ENCODE data around the gene HOXC4.

Gene HOXC4

DNA sequence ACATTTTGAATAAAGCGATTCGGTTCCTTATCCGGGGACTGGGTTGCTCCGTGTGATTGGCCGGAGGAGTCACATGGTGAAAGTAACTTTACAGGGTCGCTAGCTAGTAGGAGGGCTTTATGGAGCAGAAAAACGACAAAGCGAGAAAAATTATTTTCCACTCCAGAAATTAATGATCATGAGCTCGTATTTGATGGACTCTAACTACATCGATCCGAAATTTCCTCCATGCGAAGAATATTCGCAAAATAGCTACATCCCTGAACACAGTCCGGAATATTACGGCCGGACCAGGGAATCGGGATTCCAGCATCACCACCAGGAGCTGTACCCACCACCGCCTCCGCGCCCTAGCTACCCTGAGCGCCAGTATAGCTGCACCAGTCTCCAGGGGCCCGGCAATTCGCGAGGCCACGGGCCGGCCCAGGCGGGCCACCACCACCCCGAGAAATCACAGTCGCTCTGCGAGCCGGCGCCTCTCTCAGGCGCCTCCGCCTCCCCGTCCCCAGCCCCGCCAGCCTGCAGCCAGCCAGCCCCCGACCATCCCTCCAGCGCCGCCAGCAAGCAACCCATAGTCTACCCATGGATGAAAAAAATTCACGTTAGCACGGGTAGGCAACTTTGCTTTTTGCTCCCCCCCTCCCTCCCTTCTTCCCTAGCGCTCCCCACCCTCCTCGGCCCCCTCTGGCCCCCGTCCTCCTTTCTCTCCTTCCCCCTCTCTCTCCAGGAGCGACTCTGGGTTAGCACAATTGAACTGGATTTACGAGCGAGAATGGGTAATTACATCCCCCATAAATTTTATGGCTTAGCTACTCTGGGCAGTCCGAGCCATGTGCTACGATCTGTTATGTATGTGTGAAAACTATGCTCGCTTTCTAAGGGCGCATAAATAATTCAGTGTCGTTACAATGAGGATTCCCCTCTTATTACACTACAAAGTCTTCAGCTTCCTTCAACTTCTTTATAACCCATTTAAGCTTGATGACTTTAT, at the start of gene HOXC4:
Gene HOXC4, plus strand, starts transcription at position 85 of the 991 bp plus-strand sequence. Its CDS starts 88 bp downstream, at position 173.
- DNase-seq: no peak

DNA sequence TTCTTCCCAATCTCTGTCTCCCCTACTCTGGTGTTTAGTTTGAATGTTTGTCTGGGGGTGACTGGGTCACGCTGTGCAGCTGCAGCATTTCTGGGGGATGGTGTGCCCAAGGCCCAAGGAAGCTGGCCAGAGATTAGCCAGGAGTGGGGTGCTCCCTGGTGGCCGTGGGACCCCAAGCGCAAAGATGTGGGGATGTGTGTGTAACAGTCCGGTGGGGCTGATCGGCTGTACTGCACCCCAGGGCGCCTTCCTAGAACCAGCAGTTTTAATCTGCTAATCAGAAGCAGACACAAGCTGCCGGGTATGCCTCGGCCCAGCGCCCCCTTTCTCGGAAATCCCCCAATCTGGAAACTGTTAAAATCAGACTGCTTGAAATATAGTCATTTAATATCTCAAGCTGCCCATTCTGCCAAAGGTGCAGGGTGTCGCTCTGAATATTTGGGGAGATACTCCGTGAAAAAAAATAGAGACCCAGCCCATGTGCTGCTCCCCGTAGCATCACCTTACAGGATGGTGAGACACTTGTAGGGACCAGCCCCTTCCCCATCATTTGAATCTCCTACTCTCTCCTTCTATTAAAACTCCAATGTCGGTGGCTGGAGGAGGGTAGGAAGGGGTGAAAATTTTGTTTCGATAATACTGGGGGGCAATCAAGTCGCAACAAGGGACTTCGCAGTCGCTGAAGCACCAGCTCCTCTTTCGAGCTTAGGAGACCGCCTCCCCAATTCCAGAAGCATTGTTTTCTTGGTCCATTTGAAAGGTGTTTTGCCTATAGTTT, 49.4 kb upstream of the HOXC4 start:
- no peak for DNase-seq

DNA sequence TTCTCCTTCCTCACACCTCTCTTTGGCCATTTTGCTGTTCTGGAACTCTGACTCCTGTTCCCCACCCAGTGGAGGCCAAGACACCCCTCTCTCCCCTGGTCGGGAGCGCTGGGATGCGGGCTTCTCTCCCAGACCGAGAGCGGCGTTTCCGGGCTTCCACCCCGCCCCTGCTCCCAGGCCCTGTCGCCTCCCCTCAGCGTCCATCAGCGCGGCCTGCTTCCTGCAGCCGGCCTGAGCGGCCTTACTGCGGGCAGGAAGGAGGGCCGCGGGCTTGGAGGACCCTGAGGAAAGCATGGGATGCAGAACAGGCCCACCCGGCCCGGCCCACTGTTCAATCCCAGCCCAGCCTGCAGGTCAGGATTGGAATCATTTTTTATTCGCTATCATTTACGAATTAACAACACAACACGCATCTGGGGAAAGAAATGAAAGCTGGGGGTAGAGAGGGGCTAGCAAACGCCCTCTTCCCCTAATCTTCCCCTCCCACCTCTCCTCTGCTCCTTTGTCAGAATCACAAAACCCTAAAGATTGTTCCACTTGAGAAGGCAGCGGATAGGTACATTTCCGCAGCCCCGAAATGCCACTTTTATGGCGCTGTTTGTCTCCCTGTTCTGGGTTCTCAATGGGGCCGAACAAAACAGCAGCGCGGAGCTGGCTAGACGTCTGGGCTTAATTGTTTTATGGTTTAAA, 48.6 kb upstream of the HOXC4 start:
- no peak for DNase-seq

DNA sequence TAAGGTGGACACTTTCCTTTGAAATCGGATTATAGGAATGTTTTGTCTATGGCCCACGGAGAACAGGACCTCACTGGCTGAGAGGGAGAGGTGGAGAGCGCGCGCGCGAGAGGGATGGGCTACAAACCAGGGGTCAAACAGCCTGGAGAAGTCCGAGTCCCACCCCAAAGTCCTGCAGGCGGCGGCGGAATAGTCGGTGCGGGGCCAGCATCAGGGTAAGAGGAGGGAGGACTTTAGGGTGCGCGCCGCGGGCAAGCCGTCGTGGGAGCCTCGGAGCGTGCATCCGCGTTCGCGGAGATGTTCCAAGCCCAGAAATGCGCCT, 48.1 kb upstream of the HOXC4 start:
- DNase-seq: no peak

DNA sequence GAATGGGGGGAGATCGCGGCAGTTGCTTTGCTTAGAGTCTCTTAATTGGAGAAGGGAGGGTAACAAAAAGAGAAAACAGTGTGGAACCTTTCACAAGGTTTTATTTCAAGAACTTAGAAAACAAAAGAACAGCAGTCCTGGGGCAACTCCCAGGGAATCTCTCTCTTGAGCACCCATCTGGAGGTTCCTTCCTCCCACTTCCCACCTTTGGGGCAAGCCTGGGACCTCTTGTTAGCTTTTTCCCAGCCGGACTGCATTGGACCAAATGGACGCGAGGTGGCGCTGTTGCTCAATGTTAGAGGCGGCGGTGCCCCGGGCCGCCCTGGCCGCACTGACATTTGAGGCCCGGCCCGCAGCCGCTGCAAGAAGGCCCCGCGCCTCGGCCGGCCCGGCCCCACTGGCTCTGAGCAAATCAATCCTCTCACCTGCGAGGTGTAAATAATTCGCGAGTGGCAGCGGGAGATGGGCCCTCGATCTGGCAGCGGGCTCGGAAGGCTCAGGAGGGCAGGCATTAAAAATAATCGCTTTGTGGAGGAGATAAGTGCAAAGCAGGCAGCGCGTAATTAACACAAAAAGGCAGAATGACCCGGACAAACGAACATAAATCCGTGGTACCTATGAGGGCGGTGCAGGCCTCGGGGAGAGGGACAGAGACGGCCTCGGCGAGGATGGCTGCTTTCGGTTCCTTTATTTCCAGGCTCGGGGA, 47.6 kb upstream of the HOXC4 start:
- no peak for DNase-seq

DNA sequence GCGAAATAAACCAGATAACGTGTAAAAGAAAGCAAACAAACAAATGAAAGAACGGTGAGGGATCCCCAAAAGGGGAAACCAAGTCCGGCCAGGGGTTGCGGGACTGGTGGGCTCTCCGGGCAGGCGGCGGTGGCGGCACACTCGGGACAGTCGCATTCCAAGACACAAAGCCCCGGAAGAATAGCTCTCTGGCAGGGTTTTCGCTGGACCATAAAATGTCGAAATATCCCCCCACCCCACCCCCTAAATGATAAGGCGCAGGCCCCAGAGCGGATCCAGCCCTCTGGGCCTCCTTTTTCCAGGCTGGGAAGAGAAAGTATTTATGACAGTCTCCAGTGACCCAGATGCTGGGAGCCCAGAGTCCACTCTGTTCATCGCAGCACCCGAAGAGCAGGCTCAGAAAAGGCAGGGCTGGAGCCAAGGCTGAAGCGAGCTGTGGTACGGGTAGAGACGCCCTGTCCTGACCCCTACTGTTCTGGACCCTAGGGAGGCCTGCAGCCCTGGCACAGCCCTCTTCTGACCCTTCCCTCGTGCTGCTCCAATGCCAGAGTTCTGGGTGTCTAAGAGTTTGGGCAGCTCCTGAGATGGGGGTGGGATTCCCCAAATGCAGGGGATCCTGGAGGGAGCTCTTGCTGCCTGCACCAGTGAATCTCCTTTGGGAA, 46.9 kb upstream of the HOXC4 start:
- no peak for DNase-seq

DNA sequence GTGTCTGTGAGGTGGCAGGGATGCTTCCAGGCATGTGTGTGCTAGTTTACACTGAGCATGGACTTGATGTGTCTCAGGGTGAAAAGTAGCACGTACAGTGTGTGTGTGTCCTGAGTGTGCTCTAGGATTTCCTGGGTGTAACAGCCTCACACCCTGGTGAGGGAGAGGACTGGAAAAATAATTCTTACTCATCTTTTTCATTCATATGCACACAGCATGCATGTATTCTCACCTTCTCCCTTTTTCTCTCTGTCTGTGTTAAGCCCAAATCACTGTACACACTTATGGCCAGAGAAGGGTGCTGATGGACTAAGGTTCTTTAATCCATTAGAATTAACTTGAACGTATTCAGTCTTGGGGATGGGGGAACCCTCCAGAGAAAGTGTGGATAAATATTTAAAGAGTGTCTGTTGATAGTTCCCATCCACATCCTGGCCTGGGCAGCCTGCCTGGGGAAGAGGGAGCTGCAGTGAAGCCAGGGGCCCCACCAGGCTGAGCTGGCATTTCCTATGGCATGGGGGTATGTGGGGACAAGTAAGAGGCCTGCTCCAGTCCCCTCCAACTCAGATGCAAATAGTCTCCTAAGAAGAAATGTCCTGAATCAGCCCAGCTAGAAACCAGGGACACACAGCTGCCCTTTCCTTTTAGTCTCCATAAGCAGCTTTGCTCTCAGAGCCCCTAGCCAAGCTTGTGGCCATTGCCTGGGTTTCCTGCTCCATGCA, 45.9 kb upstream of the HOXC4 start:
- DNase-seq: no peak

DNA sequence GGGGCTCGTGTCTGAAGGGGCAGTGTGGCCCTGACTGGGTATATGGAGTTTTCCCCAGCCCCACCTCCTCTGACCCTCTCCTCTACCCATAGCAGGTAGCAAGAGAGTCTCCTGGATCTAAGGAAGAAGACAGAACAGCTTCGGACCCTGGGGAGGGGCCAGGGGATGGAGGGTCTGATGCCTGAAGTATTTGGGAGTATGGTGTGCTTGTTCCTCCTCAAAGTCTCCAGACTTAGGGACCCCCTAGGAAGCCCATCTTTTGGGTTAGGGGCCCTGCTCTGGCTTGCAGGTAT, 45.4 kb upstream of the HOXC4 start:
- no peak for DNase-seq

DNA sequence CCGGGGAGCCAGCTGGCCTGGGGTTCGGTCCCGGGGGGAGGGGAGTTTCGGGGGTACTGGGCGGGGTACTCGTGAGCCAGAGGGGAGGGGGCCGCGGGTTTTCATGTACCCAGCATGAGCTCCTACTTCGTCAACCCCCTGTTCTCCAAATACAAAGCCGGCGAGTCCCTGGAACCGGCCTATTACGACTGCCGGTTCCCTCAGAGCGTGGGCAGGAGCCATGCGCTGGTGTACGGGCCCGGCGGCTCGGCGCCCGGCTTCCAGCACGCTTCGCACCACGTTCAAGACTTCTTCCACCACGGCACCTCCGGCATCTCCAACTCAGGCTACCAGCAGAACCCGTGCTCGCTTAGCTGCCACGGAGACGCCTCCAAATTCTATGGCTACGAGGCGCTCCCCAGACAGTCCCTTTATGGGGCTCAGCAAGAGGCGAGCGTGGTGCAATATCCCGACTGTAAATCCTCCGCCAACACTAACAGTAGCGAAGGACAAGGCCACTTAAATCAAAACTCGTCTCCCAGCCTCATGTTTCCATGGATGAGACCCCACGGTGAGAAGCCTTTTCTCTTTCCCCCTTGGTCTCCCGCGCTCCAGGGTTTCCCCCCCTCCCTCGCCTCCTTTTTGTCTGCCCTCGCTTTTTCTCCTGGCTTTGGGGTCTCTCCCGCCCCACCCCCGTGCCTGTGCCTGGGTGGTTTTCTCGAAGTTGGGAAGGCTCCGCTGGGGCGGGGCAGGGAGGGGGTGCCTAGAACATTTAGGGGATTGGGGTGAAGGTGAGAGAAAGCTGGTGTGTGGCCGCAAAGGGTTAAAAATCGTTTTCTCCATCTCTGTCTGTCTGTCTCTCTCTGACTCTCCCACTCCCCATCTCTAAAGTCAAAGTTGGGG, 44.2 kb upstream of the HOXC4 start:
- no peak for DNase-seq

DNA sequence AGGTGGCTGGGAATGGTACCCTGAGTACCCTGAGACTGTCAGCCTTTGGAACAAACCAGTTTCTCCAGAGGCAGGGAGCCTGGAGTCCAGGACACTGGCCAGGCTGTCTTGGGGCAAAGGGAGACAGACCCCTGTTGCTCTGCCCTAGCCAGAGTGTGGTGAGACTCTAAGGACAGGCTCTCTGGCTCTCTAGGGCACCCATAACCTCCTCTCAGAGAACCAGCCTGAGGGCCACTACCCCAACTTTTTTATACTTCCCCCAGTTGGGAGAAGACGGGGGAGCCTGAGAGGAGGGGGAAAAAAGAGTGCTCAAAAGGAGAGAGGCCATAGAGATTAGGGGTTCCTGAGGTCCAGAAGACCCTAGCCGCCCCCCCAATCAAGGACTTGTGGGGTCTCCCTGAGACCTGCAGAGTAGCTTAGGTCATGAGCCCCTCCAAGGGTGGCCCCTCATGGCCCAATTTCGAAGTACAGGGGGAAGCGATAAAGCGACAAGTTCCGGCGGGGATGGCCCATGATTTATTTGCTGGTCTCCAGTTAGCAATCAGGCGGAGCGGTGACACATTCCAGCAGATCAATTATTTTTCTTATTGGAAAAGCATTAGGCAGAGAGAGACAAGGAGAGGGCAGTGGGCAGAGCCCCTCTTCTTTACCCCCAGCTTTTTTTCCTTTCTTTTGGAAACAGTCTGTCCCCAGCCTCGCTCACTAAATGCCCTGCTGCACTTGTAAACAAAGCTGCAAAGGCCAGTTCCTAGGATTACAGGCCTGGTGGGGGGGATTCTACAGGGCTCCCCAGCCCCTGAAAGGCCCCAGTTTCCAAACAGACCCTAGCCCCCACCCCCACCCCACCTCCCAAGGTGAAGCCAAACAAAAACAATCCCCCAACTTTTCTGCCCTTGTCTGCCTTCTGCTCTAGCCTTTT, 43.3 kb upstream of the HOXC4 start:
- no peak for DNase-seq

DNA sequence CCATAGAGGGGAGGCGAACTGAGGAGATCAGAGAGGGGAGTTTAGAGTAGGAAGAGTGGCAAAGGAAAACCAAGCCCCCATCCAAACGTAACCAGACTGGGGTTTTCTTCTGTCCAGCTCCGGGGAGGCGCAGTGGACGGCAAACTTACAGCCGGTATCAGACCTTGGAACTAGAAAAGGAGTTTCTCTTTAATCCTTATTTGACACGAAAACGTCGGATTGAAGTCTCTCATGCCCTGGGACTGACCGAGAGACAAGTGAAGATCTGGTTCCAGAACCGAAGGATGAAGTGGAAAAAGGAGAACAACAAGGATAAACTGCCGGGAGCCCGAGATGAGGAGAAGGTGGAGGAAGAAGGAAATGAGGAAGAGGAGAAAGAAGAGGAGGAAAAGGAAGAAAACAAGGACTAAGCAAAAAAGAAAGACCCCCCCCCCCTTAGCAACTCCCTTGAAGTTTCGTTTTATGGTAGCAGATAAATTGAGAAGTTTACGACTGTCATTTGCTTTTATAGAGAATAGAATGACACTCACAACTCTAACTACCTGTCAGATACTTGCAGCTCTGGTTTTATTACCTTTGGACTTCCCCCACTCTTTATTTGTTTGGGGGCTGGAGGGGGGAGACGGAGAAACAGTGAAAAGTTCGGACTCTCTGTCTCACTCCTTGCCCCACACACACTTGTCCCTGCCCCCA, 42.5 kb upstream of the HOXC4 start:
- DNase-seq: no peak

DNA sequence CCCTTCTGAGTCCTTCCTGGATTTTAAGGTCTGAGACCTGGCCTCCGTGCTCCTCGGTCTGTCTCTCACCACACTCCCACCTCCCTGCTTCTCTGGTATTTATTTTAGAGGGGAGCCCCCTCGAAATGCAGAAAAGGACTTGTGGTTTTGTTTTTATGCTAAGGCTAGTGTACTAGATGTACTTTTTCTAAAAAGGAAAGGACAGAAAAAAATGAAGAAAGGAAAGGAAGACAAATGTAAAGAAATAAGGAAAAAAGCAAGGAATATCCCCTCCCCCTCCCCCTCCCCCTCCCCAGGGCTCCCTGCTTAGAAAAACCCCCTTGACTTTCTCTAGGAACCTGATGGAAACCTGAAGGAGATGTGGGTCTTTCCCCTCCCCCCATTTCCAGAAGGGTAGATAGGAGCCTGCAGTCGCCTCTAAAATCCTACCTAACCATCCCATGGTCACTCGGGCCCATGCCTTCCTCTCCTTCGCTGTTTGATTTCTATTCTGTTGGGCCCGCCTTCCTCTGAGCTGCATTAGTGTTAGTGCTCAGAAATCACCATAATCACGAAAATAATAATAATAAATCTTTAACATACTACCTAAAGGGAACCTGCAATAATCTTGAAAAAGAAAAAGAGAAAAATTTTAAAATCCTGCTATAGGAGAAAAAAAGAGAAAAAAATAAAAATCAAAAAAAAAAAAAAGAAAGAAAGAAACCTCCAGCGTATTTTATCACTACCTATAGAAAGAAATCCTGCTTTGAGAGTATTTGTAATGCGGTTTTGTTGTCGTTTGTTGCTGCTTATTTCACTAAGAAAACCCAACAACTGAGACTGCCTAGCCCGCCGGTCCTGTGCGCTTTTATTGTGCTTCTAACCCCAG, 41.7 kb upstream of the HOXC4 start:
- DNase-seq: no peak

DNA sequence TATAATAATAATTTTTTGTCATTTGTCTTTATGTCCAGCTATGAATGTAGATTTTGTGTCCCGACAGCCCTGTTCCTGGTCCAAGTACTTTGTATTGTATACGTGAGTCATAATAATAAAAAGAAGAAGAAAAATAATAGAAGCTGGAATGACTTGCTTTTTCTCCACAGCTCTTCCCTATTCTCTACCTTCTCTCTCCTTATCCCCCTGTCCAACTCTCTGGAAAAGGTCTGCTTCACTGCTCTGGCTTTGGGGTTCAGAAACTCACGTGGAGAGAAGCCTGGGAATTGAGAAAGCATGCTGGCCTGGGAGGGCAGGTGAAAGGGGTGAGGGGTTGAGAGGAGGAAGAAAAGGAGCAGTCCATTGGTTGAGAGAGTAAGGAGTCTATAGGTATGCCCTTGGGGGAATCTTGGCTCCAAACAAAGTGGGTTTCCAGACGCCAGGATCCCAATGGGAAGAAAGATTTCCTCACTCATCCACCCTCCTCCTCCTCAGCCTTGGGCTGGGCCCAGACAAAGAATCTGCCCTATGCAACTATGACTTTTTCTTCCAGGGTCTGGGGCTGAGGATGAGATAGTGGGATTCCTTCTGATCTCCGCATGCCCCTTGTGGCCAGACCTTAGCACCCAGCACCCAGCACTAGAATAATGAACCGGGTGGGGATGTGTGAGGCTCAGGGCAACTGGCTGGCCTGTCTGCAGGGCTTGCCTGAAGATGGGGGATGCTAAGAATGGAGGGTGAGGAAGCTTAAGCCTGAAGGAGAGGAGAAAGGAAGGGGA, 40.8 kb upstream of the HOXC4 start:
- DNase-seq: no peak

DNA sequence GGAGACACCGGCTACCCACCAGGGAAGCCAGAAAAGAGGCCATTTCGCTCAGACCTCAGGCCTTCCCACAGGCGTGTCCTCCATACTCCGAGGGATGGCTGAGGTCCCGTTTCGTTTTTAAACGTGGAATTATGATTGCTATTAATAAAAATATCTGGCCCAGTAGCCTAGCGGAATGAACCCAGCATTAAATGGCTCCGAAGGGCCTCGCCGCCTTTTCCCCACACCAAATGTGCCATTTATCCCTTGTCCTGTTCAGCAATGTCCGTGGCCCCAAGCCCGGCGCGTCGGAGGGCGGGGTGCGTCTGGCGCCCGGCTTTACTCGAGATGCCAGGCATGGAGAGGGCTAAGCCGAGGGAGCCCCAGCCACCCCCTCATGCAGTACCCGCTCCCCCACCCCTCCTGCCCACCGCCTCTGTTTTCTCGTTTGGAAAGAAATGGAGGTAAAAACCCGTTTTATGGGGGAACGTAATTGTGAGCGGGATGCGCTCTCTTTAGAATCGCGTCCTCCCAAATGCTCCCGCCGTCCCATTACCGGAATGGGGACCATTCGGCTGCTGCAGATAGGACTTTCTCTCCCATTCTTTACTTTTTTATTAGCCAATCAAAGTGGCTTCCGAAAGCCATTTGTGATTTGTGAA, 39.1 kb upstream of the HOXC4 start:
- DNase-seq: no peak

DNA sequence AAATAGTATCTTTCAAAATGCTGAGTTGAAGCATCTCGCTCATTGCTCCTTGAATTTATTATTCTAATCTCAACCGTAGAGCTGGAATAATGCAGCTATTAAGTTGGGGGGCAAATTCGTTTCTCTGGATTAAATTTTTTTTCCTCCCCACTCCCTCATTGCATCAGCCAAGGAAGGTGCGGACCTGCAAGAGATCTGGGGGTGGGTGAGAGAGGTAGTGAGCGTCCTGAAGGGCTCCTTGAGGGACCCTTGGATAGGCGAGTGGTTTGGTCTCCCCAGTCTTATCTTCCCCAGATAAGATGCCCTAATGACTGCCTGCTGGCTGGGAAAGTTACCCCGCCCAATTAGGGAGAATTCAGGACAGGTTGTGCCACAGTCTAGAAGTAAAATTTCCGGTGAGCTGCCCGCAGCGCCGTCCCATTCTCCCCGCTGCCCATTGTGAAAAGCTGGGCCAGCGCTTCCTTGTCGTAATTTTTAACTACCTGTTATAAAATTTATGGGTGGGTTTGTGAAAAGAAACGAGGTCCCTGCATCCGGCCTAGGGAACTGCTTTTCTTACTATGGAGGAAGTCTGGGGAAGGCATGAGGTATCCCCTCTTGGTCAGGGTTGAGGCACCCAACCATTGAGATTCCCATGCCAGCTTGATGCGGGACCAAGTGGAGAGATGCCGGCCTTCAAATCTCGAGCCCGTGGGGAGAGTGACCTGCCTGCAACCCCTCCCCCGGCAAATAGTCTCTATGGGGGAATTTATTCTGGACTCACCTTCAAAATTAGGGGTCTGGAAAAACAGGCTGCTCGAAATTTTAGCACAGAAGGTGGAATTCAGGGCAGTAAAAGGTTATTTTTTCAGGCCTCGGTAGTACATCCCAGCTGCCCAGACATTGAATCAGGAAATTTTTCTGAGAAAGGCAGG, 38.4 kb upstream of the HOXC4 start:
- no peak for DNase-seq

All from T1000 (cell line).